H9 (cell line): ENCODE results near the gene C16orf95. TPM values are rescaled to one million over a fixed set of nuclear protein-coding genes. Genes with fewer than 3 reads are reported as not detected.

Experiments used
- DNase-seq: peaks from one replicate; pipeline ENCODE4 v3.0.0-alpha.2; 2017
- H2AFZ ChIP-seq: one replicate; pipeline ENCODE4 v1.6.1; 2013; ENCODE audit warnings: mild to moderate bottlenecking, low read length, control low read depth, moderate library complexity
- H2AK5ac ChIP-seq: 2 replicates; pipeline ENCODE4 v1.6.1; 2013; ENCODE audit warnings: low read length, control low read depth, mixed read lengths; ENCODE audit not compliant: insufficient read length
- H2BK120ac ChIP-seq: one replicate; pipeline ENCODE4 v1.6.1; 2013; ENCODE audit warnings: low read depth, mild to moderate bottlenecking, low read length, control low read depth, inconsistent platforms; ENCODE audit not compliant: poor library complexity, severe bottlenecking
- H2BK12ac ChIP-seq: 2 replicates; pipeline ENCODE4 v1.6.1; 2013; ENCODE audit warnings: low read length, control low read depth, mixed read lengths, low read depth; ENCODE audit not compliant: insufficient read length
- H2BK15ac ChIP-seq: 2 replicates; pipeline ENCODE4 v1.6.1; 2013; ENCODE audit warnings: low read depth, low read length, control low read depth
- H2BK20ac ChIP-seq: one replicate; pipeline ENCODE4 v1.6.1; 2013; ENCODE audit warnings: low read depth, mild to moderate bottlenecking, low read length, control low read depth, inconsistent platforms; ENCODE audit not compliant: poor library complexity, severe bottlenecking
- H2BK5ac ChIP-seq: 2 replicates; pipeline ENCODE4 v1.6.1; 2013; ENCODE audit warnings: low read length, control low read depth, mixed read lengths; ENCODE audit not compliant: insufficient read length
- H3K14ac ChIP-seq: 2 replicates; pipeline ENCODE4 v1.6.1; 2013; ENCODE audit warnings: low read length, control low read depth; ENCODE audit not compliant: insufficient read depth
- H3K18ac ChIP-seq: 2 replicates; pipeline ENCODE4 v1.6.1; 2013; ENCODE audit warnings: low read depth, mild to moderate bottlenecking, mixed read lengths, low read length, control low read depth; ENCODE audit not compliant: insufficient read length
- H3K23ac ChIP-seq: 2 replicates; pipeline ENCODE4 v1.6.1; 2013; ENCODE audit warnings: low read length, control low read depth, mixed read lengths, low read depth; ENCODE audit not compliant: insufficient read length
- H3K23me2 ChIP-seq: 2 replicates; pipeline ENCODE4 v1.6.1; 2013; ENCODE audit warnings: low read depth, mild to moderate bottlenecking, mixed read lengths, low read length, control low read depth; ENCODE audit not compliant: insufficient read length, poor library complexity, severe bottlenecking
- H3K27ac ChIP-seq: 2 replicates; pipeline ENCODE4 v1.5.1; 2013; ENCODE audit warnings: low read length, control low read depth, mixed read lengths, low read depth; ENCODE audit not compliant: insufficient read length
- H3K27me3 ChIP-seq: 2 replicates; pipeline ENCODE4 v1.6.1; 2013; ENCODE audit warnings: low read length, control low read depth, inconsistent platforms; ENCODE audit not compliant: insufficient read depth
- H3K4ac ChIP-seq: 2 replicates; pipeline ENCODE4 v1.6.1; 2013; ENCODE audit warnings: low read depth, mild to moderate bottlenecking, control low read depth, inconsistent platforms, low read length, moderate library complexity
- H3K4me1 ChIP-seq: 2 replicates; pipeline ENCODE4 v1.6.1; 2013; ENCODE audit warnings: low read length, control low read depth, inconsistent platforms; ENCODE audit not compliant: insufficient read depth
- H3K4me2 ChIP-seq: 2 replicates; pipeline ENCODE4 v1.6.1; 2013; ENCODE audit warnings: low read length, control low read depth, mixed read lengths; ENCODE audit not compliant: insufficient read length, insufficient read depth
- H3K56ac ChIP-seq: 2 replicates; pipeline ENCODE4 v1.6.1; 2013; ENCODE audit warnings: low read depth, mild to moderate bottlenecking, mixed read lengths, low read length, control low read depth; ENCODE audit not compliant: insufficient read length
- H3K79me1 ChIP-seq: 2 replicates; pipeline ENCODE4 v1.6.1; 2013; ENCODE audit warnings: low read depth, mild to moderate bottlenecking, moderate library complexity, low read length, control low read depth, inconsistent platforms; ENCODE audit not compliant: insufficient read depth, poor library complexity, severe bottlenecking
- H3K79me2 ChIP-seq: 2 replicates; pipeline ENCODE4 v1.6.1; 2013; ENCODE audit warnings: low read length, control low read depth, inconsistent platforms; ENCODE audit not compliant: insufficient read depth
- H3K9ac ChIP-seq: 2 replicates; pipeline ENCODE4 v1.6.1; 2013; ENCODE audit warnings: low read length, control low read depth, mixed read lengths; ENCODE audit not compliant: insufficient read length; ENCODE audit errors: extremely low read depth
- H3K9me3 ChIP-seq: one replicate; pipeline ENCODE4 v1.6.1; 2013; ENCODE audit warnings: low read depth, low read length, inconsistent platforms; ENCODE audit not compliant: control insufficient read depth
- H3T11ph ChIP-seq: one replicate; pipeline ENCODE4 v1.6.1; 2013; ENCODE audit warnings: mild to moderate bottlenecking, low read length, control low read depth, inconsistent platforms
- H4K20me1 ChIP-seq: one replicate; pipeline ENCODE4 v1.6.1; 2013; ENCODE audit not compliant: control insufficient read depth, insufficient read length, insufficient read depth
- H4K5ac ChIP-seq: 2 replicates; pipeline ENCODE4 v1.6.1; 2013; ENCODE audit warnings: low read depth, mild to moderate bottlenecking, mixed read lengths, low read length, control low read depth; ENCODE audit not compliant: insufficient read length
- H4K8ac ChIP-seq: replicated peaks from 2 replicates; pipeline ENCODE4 v1.6.1; 2013; ENCODE audit warnings: low read length, control low read depth, mixed read lengths, low read depth; ENCODE audit not compliant: insufficient read length
- H4K91ac ChIP-seq: 2 replicates; pipeline ENCODE4 v1.6.1; 2013; ENCODE audit warnings: low read depth, mild to moderate bottlenecking, moderate library complexity, mixed read lengths, low read length, control low read depth; ENCODE audit not compliant: insufficient read length
- H3K27ac Mint-ChIP-seq, 3 experiments: 2 replicates in 2 of 3; 3 replicates in 1 of 3; pipeline ENCODE4 v1.8.0; 2020 to 2021; ENCODE audit warnings: mixed read lengths in 3 of 3, mild to moderate bottlenecking in 1 of 3, moderate library complexity in 1 of 3
- H3K27me3 Mint-ChIP-seq: 2 replicates; pipeline ENCODE4 v1.8.0; 2021; ENCODE audit warnings: low read depth, mild to moderate bottlenecking, moderate library complexity, mixed read lengths
- H3K36me3 Mint-ChIP-seq, 3 experiments: 2 replicates in 2 of 3; 3 replicates in 1 of 3; pipeline ENCODE4 v1.8.0; 2020 to 2021; ENCODE audit warnings: low read depth in 3 of 3, mixed read lengths in 3 of 3; ENCODE audit not compliant: insufficient read depth in 1 of 3
- H3K4me1 Mint-ChIP-seq, 2 experiments: 2 replicates each; pipeline ENCODE4 v1.8.0; 2020; ENCODE audit warnings: mixed read lengths in 2 of 2
- H3K4me3 Mint-ChIP-seq, 2 experiments: 2 replicates in 1 of 2; 3 replicates in 1 of 2; pipeline ENCODE4 v1.8.0; 2020 to 2021; ENCODE audit warnings: mild to moderate bottlenecking in 2 of 2, mixed read lengths in 2 of 2, moderate library complexity in 1 of 2
- H3K9me3 Mint-ChIP-seq, 2 experiments: 2 replicates in 1 of 2; 3 replicates in 1 of 2; pipeline ENCODE4 v1.8.0; 2020; ENCODE audit warnings: mild to moderate bottlenecking in 2 of 2, mixed read lengths in 2 of 2, moderate library complexity in 1 of 2
- WGBS: extraction: QIAGEN DNeasy Blood & Tissue Kit; methylation state at CpG from one replicate; pipeline ENCODE4 v1.1.7; 2013; ENCODE audit warnings: missing lambda C conversion rate, low lambda C conversion rate, mixed read lengths; ENCODE audit not compliant: insufficient read length; ENCODE audit errors: extremely low coverage; 5-methylcytosine and 5-hydroxymethylcytosine counted together
- total RNA-seq: library from RNA; stranded (reverse); gene quantifications from 2 replicates; pipeline ENCODE4 v1.2.1, GENCODE V29; 2021
- TF ChIP-seq, protein P1 (sequence below): fragments of 200-600 bp; sonication (generic); conservative IDR thresholded peaks from 3 replicates; pipeline ENCODE4 v1.8.0; 2021; ENCODE audit warnings: antibody characterized with exemption, mild to moderate bottlenecking

Gene C16orf95
- total RNA-seq, 1 experiment from 2014 or later: 5.6 TPM

DNA sequence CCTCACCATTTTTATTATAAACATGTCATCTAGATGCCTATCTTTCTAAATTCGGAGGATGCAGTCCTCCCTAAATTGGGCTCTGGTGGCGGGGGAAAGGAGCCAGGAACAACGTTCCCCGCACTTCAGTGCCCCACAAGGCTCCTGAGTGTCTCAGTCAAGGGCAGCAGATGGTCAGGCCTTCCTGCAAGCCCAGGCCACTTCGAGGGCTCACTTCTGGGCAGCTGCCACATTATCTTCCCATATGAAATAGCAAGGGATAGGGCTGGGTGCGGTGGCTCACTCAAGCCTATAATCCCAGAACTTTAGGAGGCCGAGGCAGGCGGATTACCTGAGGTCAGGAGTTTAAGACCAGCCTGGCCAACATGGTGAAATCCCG, 34.1 kb upstream of the C16orf95 start:
- Mint-ChIP-seq H3K36me3 (peaks cover 0 to 5% (median 1%) of the 10 kb centered on the region in 3 experiments; a peak in 4 of 7 replicates), H3K9me3 (no peaks in the 10 kb centered on the region), H3K4me3 (no peak overlapping the region), H3K27ac (peak overlapping the region in 2 of 3 experiments; percentile 22 to 39; a peak in 1 of 7 replicates), H3K27me3 (no peaks in the 10 kb centered on the region), H3K4me1 (0 out of 4 replicates have a peak, but pooled peaks cover 0 to under 1% of the 10 kb centered on the region in 2 experiments)
- Histone ChIP-seq H2BK5ac (no peak overlapping the region), H3K14ac (no peak overlapping the region), H3K79me2 (no peaks in the 10 kb centered on the region), H2AFZ (no peak overlapping the region), H3K18ac (no peak overlapping the region), H3K4ac (no peak overlapping the region), H4K5ac (no peak overlapping the region), H3K4me1 (no peaks in the 10 kb centered on the region), H2BK15ac (no peak overlapping the region), H3K23ac (no peak overlapping the region), H3K79me1 (peaks cover 3% of the 10 kb centered on the region), H3K27ac (no peak overlapping the region), H4K91ac (no peak overlapping the region), H3K9ac (no peak overlapping the region), H3K9me3 (no peaks in the 10 kb centered on the region), H3T11ph (no peak overlapping the region), H2BK20ac (no peak overlapping the region), H3K23me2 (no peaks in the 10 kb centered on the region), H2BK12ac (no peak overlapping the region), H3K4me2 (no peak overlapping the region), H3K27me3 (no peaks in the 10 kb centered on the region), H2AK5ac (no peak overlapping the region), H3K56ac (no peak overlapping the region), H4K20me1 (no peaks in the 10 kb centered on the region), H2BK120ac (no peak overlapping the region), H4K8ac (no peak overlapping the region)
- no peak for DNase-seq
- TF ChIP-seq, protein P1, sequence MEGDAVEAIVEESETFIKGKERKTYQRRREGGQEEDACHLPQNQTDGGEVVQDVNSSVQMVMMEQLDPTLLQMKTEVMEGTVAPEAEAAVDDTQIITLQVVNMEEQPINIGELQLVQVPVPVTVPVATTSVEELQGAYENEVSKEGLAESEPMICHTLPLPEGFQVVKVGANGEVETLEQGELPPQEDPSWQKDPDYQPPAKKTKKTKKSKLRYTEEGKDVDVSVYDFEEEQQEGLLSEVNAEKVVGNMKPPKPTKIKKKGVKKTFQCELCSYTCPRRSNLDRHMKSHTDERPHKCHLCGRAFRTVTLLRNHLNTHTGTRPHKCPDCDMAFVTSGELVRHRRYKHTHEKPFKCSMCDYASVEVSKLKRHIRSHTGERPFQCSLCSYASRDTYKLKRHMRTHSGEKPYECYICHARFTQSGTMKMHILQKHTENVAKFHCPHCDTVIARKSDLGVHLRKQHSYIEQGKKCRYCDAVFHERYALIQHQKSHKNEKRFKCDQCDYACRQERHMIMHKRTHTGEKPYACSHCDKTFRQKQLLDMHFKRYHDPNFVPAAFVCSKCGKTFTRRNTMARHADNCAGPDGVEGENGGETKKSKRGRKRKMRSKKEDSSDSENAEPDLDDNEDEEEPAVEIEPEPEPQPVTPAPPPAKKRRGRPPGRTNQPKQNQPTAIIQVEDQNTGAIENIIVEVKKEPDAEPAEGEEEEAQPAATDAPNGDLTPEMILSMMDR: no peak
- WGBS: no CpG with 5 or more reads among the region's 9 CpGs
